Amniotic stem cell (primary cell): ENCODE results near the gene ST7L.
"Not testable (repeated sequence)": the region's sequence is repeated elsewhere in the genome, so short reads cannot be mapped to it uniquely, and the experiment has no call there.

ENCODE experiments used
- DNase-seq: peaks from one replicate; lab custom pipeline; 2025; lab: John Stamatoyannopoulos, UW

ST7L gene

DNA sequence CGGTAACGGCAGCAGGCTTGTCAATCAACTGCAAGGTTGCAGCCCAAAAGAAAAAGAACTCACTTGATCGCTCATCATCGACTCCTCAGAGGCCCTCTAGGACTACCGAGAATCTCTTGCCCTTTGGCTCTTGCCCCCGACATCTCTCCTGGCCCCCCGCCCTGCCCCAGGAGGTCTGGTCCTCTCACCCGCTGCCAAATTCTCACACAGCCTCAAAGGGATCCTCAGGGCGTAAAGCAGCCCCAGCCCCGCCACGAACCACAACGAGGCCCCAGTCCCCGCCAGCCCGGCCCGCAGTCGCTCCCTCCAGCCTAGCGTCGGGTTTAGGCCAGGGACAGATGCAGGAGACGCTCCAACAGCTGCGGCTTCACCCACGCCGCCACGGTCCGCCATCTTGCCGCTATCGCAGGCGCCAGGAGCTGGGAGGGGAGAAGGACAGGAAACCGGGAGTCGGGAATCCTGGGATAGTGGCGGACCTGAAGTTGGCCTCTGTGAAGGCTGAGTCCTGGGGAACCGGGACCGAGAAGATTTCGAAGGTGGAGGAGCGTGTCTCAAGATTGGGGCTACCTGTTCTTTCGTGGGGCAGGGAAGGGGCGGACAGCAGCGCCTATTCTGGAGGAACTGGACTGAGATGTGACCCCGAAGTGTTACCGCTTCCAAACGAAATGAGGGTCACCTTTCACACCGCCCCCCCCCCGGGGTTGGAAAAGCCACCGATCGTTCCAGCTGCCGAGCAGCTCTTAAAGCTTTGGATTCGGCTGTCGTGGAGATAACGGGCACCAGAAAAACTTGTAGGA is at the start of gene ST7L:
TSS of gene ST7L (minus strand) at position 421 of the 797 bp plus-strand sequence. CDS start at position 393, 28 bp downstream.
- peak; percentile 14 for DNase-seq

DNA sequence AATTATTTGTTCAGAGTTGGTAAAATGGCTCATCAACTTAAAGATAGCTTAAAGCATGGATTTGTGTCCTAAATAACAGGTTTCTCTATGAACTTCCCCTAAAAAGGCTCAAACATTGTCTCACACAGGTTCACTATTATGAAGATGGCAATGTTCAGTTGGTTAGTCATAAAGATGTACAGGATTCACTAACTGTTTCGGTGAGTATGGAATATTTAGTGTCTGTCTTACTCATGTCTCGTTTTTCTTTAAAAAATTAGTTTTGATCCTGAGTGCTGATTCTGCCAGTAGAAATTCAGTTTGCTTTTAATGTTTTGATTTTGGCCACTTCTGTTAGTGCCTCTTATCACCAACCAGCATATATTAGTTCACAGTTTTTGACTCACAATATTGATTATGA is 48.0 kb upstream of the ST7L start:
- DNase-seq, result no peak

DNA sequence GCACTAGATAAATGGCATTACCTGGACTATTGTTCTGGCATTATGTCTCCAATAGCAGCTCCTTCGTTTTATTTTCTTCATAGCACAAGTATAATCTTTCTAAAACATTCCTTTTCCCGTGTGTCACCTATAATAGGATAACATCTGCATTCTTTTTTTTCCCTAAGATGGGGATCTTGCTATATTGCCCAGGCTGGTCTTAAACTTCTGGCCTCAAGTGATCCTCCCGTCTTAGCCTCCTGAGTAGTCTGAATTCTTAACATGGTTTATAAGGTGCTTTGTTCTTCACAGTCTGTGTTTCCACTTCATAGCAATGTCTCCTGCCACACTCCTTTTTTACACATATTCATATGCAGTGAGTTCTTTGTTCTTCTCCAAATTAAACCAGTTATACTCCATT is 46.9 kb upstream of the ST7L start:
- no peak for DNase-seq

- no peak for DNase-seq
Observed at GRCh38 chr1:112651205-112651604, 32.3 kb upstream of the ST7L start.

GRCh38 chr1:112646225-112646624 is 27.3 kb upstream of the ST7L start:
- DNase-seq, result no peak

GRCh38 chr1:112643080-112643479 is 24.1 kb upstream of the ST7L start:
- no peak for DNase-seq

- not testable (repeated sequence) for DNase-seq
Observed at GRCh38 chr1:112640437-112640836, 21.5 kb upstream of the ST7L start.

DNA sequence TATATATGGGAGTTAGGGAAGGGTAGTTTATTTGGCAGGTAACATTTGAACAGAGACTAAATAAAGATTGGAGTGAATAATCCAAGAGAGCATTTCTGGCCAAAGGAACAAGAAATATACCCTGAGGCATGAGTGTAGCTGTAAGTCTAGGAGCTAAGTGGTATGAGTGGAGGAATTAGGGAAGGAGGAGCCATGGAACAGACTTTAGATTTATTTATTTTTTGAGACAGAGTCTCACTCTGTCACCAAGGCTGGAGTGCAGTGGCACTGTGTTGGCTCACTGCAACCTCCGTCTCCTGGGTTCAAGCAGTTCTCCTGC is 19.1 kb upstream of the ST7L start:
- DNase-seq, result peak; percentile 17

DNA sequence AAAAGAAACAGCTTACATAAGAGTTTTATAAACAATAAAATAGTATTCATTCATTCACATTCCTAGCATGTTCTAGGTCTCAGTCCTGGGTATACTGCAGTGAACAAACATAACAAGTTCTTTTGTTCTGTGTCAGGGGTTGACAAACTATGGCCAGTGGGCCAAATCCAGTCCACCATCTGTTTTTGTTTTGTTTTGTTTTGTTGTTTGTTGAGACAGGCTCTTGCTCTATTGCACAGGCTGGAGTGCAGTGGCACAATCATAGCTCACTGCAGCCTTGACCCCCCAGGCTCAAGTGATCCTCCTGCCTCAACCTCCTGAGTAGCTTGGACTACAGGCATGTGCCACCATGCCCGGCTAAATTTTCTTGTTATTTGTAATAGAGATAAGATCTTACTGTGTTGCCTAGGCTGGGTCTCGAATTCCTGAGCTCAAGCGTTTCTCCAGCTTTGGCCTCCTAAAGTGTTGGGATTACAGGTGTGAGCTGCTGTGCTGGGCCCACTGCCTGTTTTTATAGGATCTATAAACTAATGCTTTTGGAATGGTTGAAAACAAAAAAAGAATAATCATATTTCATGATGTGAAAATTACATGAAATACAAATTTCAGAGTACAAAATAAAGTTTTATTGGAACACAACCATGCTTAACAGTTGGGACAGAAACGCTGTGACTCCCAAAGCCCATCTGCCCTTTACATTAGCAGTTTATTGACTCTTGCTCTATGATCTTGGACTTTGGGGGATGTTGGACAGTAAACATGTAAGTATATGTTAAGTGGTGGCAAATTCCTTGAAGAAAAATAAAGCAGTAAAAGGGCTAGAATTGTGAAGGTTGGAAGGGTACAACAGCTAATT is 18.5 kb upstream of the ST7L start:
- no peak for DNase-seq

DNA sequence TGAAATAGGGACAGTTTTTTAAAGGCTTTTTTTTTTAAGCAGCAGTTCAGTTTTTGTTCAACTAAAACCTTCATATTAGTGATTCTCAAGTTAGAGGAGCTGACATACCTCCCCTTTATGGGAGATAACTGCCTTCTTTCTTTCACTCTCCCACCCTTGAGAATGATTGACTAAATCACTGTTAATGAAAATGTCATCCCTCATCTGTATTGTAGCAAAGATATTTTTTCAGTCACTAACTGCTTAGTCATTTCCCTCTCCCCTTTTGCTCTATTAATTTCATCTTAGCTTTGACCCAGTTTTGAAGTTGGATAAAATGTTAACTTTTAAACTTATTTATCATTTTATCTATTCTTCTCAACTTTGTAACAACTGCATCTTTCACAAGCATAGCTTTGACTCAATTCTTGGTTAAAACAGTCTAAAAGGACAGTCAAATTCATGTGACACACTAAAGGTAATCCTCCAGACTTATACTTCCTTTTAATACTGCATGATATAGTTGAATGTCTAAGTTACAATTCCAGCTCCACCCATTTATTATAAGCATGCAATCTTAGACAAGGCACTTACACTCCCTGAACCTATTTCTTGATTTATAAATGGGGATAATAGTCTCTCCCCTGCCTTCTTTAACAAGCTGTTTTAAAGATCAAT is 17.8 kb upstream of the ST7L start:
- DNase-seq, result no peak

- no peak for DNase-seq
Observed at GRCh38 chr1:112636056-112636455, 17.1 kb upstream of the ST7L start.

- no peak for DNase-seq
Observed at GRCh38 chr1:112634367-112634766, 15.4 kb upstream of the ST7L start.

DNA sequence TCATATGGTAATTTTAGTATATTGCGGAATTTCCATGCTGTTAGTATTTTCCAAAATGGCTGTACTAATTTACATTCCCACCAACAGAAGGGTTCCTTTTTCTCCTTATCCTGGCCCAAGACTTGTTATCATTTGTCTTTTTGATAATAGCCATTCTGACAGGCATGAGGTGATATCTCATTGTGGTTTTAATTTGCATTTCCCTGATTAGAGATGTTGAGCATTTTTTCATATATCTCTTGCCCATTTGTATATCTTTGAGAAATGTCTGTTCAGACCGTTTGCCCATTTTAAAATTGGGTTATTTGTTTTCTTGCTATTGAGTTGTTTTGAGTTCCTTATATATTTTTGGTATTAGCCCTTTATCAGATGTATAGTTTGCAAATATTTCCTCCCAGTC is 14.7 kb upstream of the ST7L start:
- no peak for DNase-seq

GRCh38 chr1:112629256-112629655 is 10.3 kb upstream of the ST7L start:
- no peak for DNase-seq

DNA sequence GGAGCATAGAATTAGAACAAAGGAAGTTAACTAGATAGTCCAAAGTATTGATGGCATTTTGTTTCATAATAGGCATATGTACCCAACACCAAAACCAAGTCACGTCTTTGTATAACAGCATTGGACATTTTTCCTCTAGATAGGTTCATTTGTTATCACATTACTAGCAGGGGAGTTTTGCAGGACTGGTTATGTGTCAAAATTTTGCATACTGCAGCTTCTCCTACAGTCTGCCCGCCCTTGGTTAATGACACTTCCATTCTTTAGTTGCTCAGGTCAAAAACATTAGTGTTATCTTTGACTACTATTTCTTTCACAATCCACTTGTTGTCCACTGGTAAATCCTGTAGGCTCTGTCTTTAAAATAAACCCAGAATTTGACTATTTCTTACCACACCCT is 9.6 kb upstream of the ST7L start:
- DNase-seq, result no peak

DNA sequence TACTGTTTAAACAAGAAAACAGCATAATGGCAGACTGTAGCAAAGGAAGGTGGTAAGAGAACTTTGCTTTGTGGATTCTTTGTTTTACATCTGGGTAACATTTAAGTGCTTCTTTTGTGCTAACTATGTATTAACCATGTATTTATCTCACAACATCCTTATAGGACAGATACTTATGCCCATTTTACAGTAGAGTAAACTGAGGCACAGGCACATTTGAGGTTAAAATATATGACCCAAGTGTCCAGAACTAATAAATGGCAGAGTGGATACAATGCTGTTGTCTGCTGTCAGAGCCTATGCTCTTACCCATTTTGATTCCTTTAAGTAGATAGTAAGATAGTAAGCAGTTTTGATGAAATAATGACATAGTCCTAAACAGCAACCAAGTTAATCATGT is 7.9 kb upstream of the ST7L start:
- DNase-seq, result no peak

DNA sequence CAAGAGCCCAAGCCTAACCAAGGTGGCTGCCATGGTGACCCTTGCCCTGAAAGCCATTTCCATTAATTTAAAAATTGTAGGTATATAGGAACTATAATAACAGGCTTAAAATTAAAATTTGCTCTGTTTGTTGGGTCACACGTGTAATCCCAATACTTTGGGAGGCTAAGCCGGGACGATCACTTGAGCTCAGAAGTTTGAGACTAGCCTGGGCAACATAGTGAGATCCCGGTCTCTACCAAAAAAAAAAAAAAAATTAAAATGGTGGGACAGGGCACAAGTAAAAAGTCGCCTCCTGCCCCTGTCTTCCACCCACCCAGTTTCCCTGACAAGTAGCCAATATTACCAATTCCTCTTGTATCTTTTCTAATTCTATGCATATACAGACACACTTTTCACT is 7.3 kb upstream of the ST7L start:
- no peak for DNase-seq

DNA sequence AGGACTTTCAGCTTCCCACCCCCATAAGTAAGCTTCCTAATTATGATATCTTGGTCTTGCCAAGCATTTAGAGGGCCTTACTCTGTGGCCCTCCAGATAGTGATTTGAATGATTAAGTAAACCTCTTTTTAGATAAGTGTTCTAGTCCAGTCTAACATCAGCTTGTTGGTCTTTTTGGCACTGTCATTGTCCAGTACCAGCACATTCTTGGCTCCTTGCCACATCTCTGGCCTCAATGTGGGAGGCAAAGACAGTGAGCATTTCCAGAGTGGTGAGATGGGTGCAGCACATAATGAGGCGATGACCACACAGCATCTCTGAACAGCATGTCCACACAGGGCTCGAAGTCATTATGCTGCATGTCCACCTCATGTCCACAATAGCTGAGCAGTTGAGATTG is 6.8 kb upstream of the ST7L start:
- DNase-seq, result no peak

- not testable (repeated sequence) for DNase-seq
Observed at GRCh38 chr1:112624493-112624892, 5.6 kb upstream of the ST7L start.

DNA sequence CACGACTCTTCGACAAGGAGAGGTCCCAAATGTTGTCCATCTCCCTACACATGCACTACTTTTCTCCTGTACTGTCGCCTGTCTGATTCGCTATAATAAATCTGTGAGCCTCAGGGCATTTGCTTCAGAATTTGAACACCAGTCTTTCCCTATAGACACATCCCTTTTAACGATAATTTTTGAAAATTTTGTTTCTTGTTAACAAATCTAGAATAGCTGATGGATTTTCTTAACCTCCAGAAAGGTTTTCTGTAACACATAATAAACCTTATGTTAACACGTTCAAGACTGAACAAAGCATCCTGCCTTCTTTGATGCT is 1.4 kb upstream of the ST7L start:
- DNase-seq, result no peak

DNA sequence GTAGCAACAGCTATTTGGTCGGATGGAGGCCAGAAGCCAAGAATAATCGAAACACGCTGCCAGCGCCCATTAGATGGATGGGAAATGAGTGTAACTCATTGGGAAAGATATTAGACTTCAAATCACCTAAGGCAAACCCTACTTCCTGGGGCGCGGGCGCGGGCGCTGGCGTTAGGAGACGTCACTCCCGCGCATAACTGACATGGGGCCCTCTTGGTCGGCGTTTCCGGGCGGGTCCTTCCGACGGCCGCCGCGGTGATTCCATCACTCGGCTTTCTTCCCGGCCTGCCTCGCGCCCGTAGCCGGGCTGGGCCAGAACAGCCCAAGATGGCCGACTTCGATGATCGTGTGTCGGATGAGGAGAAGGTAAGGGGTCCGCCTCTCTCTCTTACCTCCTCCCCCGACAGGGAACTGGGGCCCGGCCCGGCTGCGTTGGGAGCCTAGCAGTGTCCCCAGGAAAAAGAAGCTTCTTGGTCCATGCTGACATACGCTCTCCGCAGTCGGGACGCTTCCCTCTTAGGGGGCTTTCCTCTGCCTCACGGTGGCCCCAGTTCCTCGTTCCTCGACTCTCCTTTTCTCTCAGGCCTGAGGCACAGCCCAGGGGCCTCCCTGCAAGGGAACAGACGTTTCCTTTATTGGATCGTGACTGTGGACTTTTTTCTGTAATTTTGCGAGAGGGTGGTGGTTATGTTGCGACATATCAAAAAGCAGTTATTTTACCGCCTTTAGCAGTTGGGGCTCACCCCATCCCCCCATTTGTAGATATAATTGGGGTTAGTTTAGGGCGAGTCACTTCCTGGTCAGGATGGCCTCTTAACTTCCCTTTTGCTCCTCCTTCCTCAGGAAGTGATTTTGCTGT is 806 bp upstream of the ST7L start, which contains the start of gene CAPZA1:
TSS of gene CAPZA1 (plus strand) at position 315 of the 859 bp plus-strand sequence. CDS start at position 328, 13 bp downstream.
- peak; percentile 88 for DNase-seq
